Esophagus squamous epithelium (tissue), 5 donors: Measurements from ENCODE around the gene KATNAL2. TPM values are rescaled to one million over a fixed set of nuclear protein-coding genes. Genes with fewer than 3 reads are reported as not detected.
"Not testable (repeated sequence)": the region's sequence is repeated elsewhere in the genome, so short reads cannot be mapped to it uniquely, and the experiment has no call there.

ENCODE experiments used
- DNase-seq: peaks from one replicate; lab custom pipeline; 2025; lab: John Stamatoyannopoulos, UW
- H3K27ac ChIP-seq, 4 donors: fragments of 200-600 bp; sonication (generic); one replicate each; pipeline ENCODE4 v1.5.1; 2016 to 2019; ENCODE audit warnings: mild to moderate bottlenecking in 1 of 4
- H3K27me3 ChIP-seq, 4 donors: fragments of 200-600 bp; sonication (generic); 1 replicate in 3 of 4; 2 replicates in 1 of 4; pipeline versions ENCODE4 v1.5.1 to v1.6.0; 2017 to 2021; ENCODE audit warnings: antibody characterized with exemption in 1 of 4
- H3K36me3 ChIP-seq, 3 donors: fragments of 200-600 bp; sonication (generic); one replicate each; pipeline ENCODE4 v1.5.1; 2016 to 2019
- H3K4me1 ChIP-seq, 3 donors: fragments of 200-600 bp; sonication (generic); one replicate each; pipeline ENCODE4 v1.5.1; 2017 to 2019
- H3K4me3 ChIP-seq, 4 donors: fragments of 200-600 bp; sonication (generic); 1 replicate in 3 of 4; 2 replicates in 1 of 4; pipeline ENCODE4 v1.5.1; 2016 to 2019; ENCODE audit warnings: mild to moderate bottlenecking in 2 of 4, moderate library complexity in 1 of 4
- H3K9me3 ChIP-seq, 3 donors: fragments of 200-600 bp; sonication (generic); one replicate each; pipeline ENCODE4 v1.5.1; 2016 to 2019
- CTCF ChIP-seq, 6 experiments: fragments of 450-650 bp in 4 of 6; fragments of 200-600 bp in 2 of 6; sonication (generic) in 2 of 6; IDR thresholded peaks; one replicate each; pipeline ENCODE4 v1.5.1; 2016 to 2019; ENCODE audit warnings: antibody characterized with exemption in 6 of 6, mild to moderate bottlenecking in 4 of 6, moderate library complexity in 4 of 6
- POLR2A ChIP-seq, 4 donors: fragments of 450-650 bp; IDR thresholded peaks; one replicate each; pipeline ENCODE4 v1.6.1; 2017; ENCODE audit warnings: antibody characterized with exemption in 4 of 4, mild to moderate bottlenecking in 4 of 4, moderate library complexity in 3 of 4
- WGBS, 2 donors: methylation state at CpG; one replicate each; pipeline ENCODE4 v1.1.5; 2018; 5-methylcytosine and 5-hydroxymethylcytosine counted together
- intact Hi-C: fragments of 100-400 bp; cut with DNase I; formaldehyde crosslinking; loops from one replicate; pipeline ENCODE4 v1.15.0; 2022
- total RNA-seq, 4 donors: library from RNA; depleted of rRNA; stranded (reverse); fragments of >200 nt; gene quantifications; one replicate each; pipeline ENCODE4 v1.1.0, GENCODE V29; 2016
- donor health status: DM: yes; HTN: yes; CAD: no.

KATNAL2 gene
- total RNA-seq, 4 donors from 2014 or later = 0.70 to 3.4 (median 1.8) TPM

- H3K27me3 ChIP-seq = no peaks in the 10 kb centered on the region
- WGBS, 2 donors = 1 to 11% methylated on average over 14 to 26 of the region's 32 CpGs
- peak overlapping the region; percentile 31 to 63 (median 53) for H3K4me3 ChIP-seq
- no peak for DNase-seq
- no peak overlapping the region for H3K27ac ChIP-seq
- no peaks in the 10 kb centered on the region for H3K36me3 ChIP-seq
- TF ChIP-seq CTCF (IDR thresholded peaks at IDR 0.05) (no peak), POLR2A (IDR thresholded peaks at IDR 0.05) (no peak)
- peaks cover 0 to 12% (median 0%) of the 10 kb centered on the region in 3 donors for H3K4me1 ChIP-seq
- no peaks in the 10 kb centered on the region for H3K9me3 ChIP-seq
- intact Hi-C loops = no loop called here
These were observed 29.4 kb downstream of the KATNAL2 start for GRCh38 chr18:46946656-46947282.

DNA sequence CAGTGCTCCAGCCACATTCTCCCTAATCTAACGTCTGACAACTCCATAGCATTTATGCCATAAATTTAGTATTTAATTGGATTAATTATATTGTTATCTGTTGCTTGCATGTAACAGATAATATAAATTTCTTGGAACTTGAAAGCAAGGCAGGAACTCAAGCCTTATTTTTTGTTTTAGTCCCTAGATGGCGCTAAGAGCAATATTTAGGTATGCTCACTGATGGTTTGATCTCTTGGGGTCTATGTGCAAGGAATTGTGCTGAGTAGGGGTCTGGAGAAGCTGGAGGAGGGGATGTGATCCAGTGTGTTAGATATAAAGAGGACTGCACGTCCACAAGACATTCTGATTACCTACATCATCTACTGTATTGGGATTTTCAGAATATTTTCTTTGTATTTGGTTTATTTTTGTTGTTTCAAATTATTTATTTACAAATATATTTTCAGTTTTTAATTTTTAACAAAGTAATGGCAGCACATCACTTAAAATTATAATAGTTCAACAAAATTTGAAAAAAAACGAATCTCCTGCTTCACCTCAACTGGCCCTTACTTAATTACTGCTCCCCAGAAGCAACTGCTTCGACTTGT, 32.8 kb downstream of the KATNAL2 start:
- intact Hi-C loops = no loop called here
- Histone ChIP-seq H3K4me3 (no peak overlapping the region), H3K9me3 (no peaks in the 10 kb centered on the region), H3K27me3 (no peaks in the 10 kb centered on the region), H3K36me3 (no peaks in the 10 kb centered on the region), H3K27ac (no peak overlapping the region), H3K4me1 (peaks cover 0 to 12% (median 0%) of the 10 kb centered on the region in 3 donors)
- TF ChIP-seq POLR2A (IDR thresholded peaks at IDR 0.05) (no peak), CTCF (IDR thresholded peaks at IDR 0.05) (no peak)
- WGBS, 2 donors = 64 to 76% methylated on average over 5 of the region's 5 CpGs
- DNase-seq = no peak

DNA sequence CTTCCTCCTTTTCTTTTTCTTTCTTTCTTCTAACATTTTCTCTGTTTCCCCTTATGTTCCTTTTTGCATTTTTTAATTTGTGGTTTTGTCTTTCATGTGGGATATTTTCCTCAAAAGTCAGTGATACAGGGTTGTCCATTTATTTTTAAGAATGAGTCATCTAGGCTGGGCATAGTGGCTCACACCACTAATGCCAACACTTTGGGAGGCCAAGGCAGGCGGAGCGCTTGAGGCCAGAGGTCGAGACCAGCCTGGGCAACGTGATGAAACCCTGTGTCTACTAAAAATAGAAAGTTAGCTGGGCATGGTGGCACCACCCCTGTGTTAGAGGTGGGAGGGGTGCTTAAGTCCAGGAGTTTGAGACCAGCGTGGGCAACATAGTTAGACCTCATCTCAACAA, 35.8 kb downstream of the KATNAL2 start:
- 80 to 82% methylated on average over 3 to 5 of the region's 5 CpGs for WGBS, 2 donors
- Histone ChIP-seq H3K27ac (no peak overlapping the region), H3K9me3 (no peaks in the 10 kb centered on the region), H3K36me3 (no peaks in the 10 kb centered on the region), H3K27me3 (no peaks in the 10 kb centered on the region), H3K4me1 (no peaks in the 10 kb centered on the region), H3K4me3 (no peak overlapping the region)
- no peak for TF ChIP-seq POLR2A (IDR thresholded peaks at IDR 0.05)
- no peak for TF ChIP-seq CTCF (IDR thresholded peaks at IDR 0.05)
- no peak for DNase-seq
- intact Hi-C loops = no loop called here

DNA sequence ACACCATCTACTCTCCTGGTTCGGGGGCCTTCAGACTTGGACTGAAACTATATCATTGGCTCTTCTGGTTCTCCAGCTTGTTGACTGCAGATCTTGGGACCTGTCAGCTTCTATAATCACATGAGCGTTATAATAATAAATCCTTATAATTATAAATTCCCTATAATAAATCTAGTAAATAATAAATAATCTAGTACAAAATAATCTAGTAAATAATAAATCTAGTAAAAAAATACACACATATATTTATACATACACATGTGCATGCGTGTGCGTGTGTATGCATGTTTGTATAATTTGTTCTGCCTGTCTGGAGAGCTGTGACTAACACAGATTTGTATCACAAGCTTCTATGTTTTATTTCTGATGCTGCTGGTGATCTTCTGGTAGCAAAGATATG, 40.8 kb downstream of the KATNAL2 start:
- intact Hi-C loops = no loop called here
- TF ChIP-seq POLR2A (IDR thresholded peaks at IDR 0.05) (no peak), CTCF (IDR thresholded peaks at IDR 0.05) (no peak)

GRCh38 chr18:46963656-46964578, 46.5 kb downstream of the KATNAL2 start:
- H3K27me3 ChIP-seq, H3K4me1 ChIP-seq, H3K27ac ChIP-seq, intact Hi-C loops, DNase-seq, H3K9me3 ChIP-seq, H3K4me3 ChIP-seq, H3K36me3 ChIP-seq: not testable (repeated sequence)
- no CpG with 5 or more reads among the region's 79 CpGs for WGBS, 2 donors

More for the DNA sequence above, 40.8 kb downstream of the KATNAL2 start:
- Histone ChIP-seq H3K9me3 (no peaks in the 10 kb centered on the region), H3K27me3 (no peaks in the 10 kb centered on the region), H3K4me3 (no peak overlapping the region), H3K4me1 (no peaks in the 10 kb centered on the region), H3K27ac (no peak overlapping the region), H3K36me3 (no peaks in the 10 kb centered on the region)
- DNase-seq = no peak
- WGBS, 2 donors = 77 to 87% methylated on average over 4 of the region's 4 CpGs

GRCh38 chr18:46964579-46965293, 47.3 kb downstream of the KATNAL2 start:
- H3K9me3 ChIP-seq, DNase-seq, H3K4me3 ChIP-seq, H3K4me1 ChIP-seq, H3K27ac ChIP-seq, intact Hi-C loops, H3K36me3 ChIP-seq, H3K27me3 ChIP-seq: not testable (repeated sequence)
- 88 to 92% methylated on average over 8 of the region's 31 CpGs for WGBS, 2 donors

DNA sequence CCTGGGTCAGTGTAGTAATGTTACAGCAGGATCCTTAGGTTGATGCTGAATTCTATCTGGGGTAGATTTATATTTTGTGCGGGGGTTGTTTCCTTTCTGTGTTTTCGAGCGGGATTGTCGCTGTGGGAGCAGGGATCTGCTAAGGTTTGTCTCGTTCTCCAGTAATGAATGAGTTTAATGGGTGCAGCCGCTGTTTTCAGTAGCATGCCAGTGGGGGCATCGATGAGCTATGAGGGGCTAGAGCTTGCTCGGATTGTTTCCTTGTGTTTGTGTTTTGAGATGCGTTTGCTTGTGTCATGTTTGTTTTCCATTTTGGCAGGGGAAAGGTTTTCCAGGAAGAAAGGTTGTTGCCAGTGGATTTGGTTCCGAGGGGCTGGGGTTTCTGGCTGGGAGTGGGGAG, 48.9 kb downstream of the KATNAL2 start:
- H3K4me3 ChIP-seq, H3K27ac ChIP-seq, H3K9me3 ChIP-seq, intact Hi-C loops, H3K27me3 ChIP-seq, H3K4me1 ChIP-seq, H3K36me3 ChIP-seq, DNase-seq: not testable (repeated sequence)
- 100% methylated on average over 1 of the region's 10 CpGs; no CpG with 5 or more reads in 1 of the 2 donors for WGBS, 2 donors

DNA sequence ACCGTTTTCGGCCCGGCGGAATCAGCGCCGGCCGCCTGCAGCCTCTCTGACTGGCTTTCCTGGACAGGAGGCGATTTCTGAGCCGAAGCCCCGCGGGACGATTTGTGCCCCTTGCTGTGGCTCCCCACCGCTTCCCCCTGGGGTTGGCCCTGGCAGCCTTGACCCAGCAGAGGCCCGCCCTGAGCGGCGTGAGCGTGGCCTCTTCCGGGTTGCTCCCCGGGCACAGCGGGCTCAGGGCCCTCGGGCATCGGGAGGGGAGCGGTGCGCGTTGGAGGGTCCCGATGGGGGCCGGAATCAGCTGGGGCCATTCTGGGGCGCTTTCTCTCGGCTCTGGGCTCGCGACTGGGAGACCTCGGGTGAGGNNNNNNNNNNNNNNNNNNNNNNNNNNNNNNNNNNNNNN, 52.1 kb downstream of the KATNAL2 start:
- H3K4me3 ChIP-seq, H3K4me1 ChIP-seq, H3K27me3 ChIP-seq, DNase-seq, H3K9me3 ChIP-seq, H3K27ac ChIP-seq, intact Hi-C loops, H3K36me3 ChIP-seq: not testable (repeated sequence)
- no CpG with 5 or more reads among the region's 32 CpGs for WGBS, 2 donors
